IMR-90 (cell line): Measurements from ENCODE around the gene OTUD4. TPM values are rescaled to one million over a fixed set of nuclear protein-coding genes. Genes with fewer than 3 reads are reported as not detected.

ENCODE experiments used
- ATAC-seq: fragments of 200-7000 bp; cut with Tn5 transposase; 2 replicates; pipeline ENCODE4 v1.9.1; 2020; ENCODE audit warnings: low read depth, mild to moderate bottlenecking, moderate library complexity
- BruUV-seq: library from RNA; stranded (reverse); fragments of 400-500 nt; replicated peaks from 2 replicates; lab custom pipeline; 2021; lab: Mats Ljungman, UMichigan
- CTCF ChIA-PET: fragments of 300-600 bp; formaldehyde crosslinking; extraction: SDS; loops from one replicate; lab custom pipeline; 2021; ENCODE audit warnings: antibody characterized with exemption; lab: Yijun Ruan, JAX
- POLR2A ChIA-PET: fragments of 300-600 bp; sonication (Branson Sonifier 250); formaldehyde crosslinking; loops from one replicate; lab custom pipeline; 2022; ENCODE audit warnings: antibody characterized with exemption; ENCODE audit not compliant: unreplicated experiment; lab: Charles Lee
- DNase-seq: peaks from one replicate; pipeline ENCODE4 v3.0.0; 2013
- H2AFZ ChIP-seq: replicated peaks from 2 replicates; pipeline ENCODE3; 2013; ENCODE audit warnings: low read length, mild to moderate bottlenecking; ENCODE audit not compliant: poor library complexity
- H2AK5ac ChIP-seq: 2 replicates; pipeline ENCODE4 v1.6.1; 2013; ENCODE audit warnings: low read depth, low read length, inconsistent platforms
- H2AK9ac ChIP-seq: replicated peaks from 2 replicates; pipeline ENCODE3; 2013; ENCODE audit warnings: mild to moderate bottlenecking, low read depth, low read length, moderate library complexity; ENCODE audit not compliant: poor library complexity
- H2BK120ac ChIP-seq: 2 replicates; pipeline ENCODE4 v1.6.1; 2013; ENCODE audit warnings: low read depth, low read length, inconsistent platforms
- H2BK15ac ChIP-seq: 3 replicates; pipeline ENCODE4 v1.6.1; 2013; ENCODE audit warnings: low read depth, low read length, inconsistent platforms
- H2BK20ac ChIP-seq: 2 replicates; pipeline ENCODE4 v1.6.1; 2013; ENCODE audit warnings: low read depth, mild to moderate bottlenecking, inconsistent platforms, low read length, moderate library complexity
- H2BK5ac ChIP-seq: 2 replicates; pipeline ENCODE4 v1.6.1; 2013; ENCODE audit warnings: mild to moderate bottlenecking, low read depth, low read length, inconsistent platforms; ENCODE audit not compliant: poor library complexity, severe bottlenecking
- H3K14ac ChIP-seq: replicated peaks from 2 replicates; pipeline ENCODE4 v1.6.1; 2013; ENCODE audit warnings: low read depth, low read length, inconsistent platforms
- H3K18ac ChIP-seq: 2 replicates; pipeline ENCODE4 v1.6.1; 2013; ENCODE audit warnings: low read depth, low read length, control low read depth
- H3K23ac ChIP-seq: 2 replicates; pipeline ENCODE4 v1.6.1; 2013; ENCODE audit warnings: low read depth, low read length, inconsistent platforms
- H3K27ac ChIP-seq: 2 replicates; pipeline ENCODE4 v1.5.1; 2013; ENCODE audit warnings: mild to moderate bottlenecking, control low read depth, low read length; ENCODE audit not compliant: insufficient read depth
- H3K27me3 ChIP-seq: 2 replicates; pipeline ENCODE4 v1.6.1; 2013; ENCODE audit warnings: low read length; ENCODE audit not compliant: control insufficient read depth, insufficient read depth
- H3K36me3 ChIP-seq: 2 replicates; pipeline ENCODE4 v1.6.1; 2013; ENCODE audit warnings: low read length, mixed read lengths; ENCODE audit not compliant: control insufficient read depth, insufficient read depth
- H3K4ac ChIP-seq: 2 replicates; pipeline ENCODE4 v1.6.1; 2013; ENCODE audit warnings: low read depth, low read length, inconsistent platforms
- H3K4me1 ChIP-seq: 2 replicates; pipeline ENCODE4 v1.6.1; 2013; ENCODE audit warnings: low read length, mixed read lengths; ENCODE audit not compliant: control insufficient read depth, insufficient read depth
- H3K4me2 ChIP-seq: 2 replicates; pipeline ENCODE4 v1.6.1; 2013; ENCODE audit warnings: low read depth, mild to moderate bottlenecking, control low read depth, low read length, moderate library complexity
- H3K4me3 ChIP-seq: 2 replicates; pipeline ENCODE4 v1.5.1; 2013; ENCODE audit warnings: low read depth, mild to moderate bottlenecking, control low read depth, low read length, moderate library complexity; ENCODE audit not compliant: insufficient read depth
- H3K56ac ChIP-seq: 2 replicates; pipeline ENCODE4 v1.6.1; 2013; ENCODE audit warnings: low read length, inconsistent platforms; ENCODE audit not compliant: insufficient read depth; ENCODE audit errors: extremely low read depth
- H3K79me1 ChIP-seq, 2 experiments: 2 replicates each; pipeline ENCODE4 v1.6.1; 2013; ENCODE audit warnings: low read length in 2 of 2, inconsistent platforms in 1 of 2, low read depth in 1 of 2
- H3K9ac ChIP-seq: 2 replicates; pipeline ENCODE4 v1.6.1; 2013; ENCODE audit warnings: low read depth, low read length, control low read depth
- H3K9me1 ChIP-seq: 2 replicates; pipeline ENCODE4 v1.6.1; 2013; ENCODE audit warnings: low read length, inconsistent platforms; ENCODE audit not compliant: insufficient read depth
- H3K9me3 ChIP-seq: 2 replicates; pipeline ENCODE4 v1.6.1; 2013; ENCODE audit warnings: low read length; ENCODE audit not compliant: control insufficient read depth, insufficient read depth
- H4K20me1 ChIP-seq: 2 replicates; pipeline ENCODE4 v1.6.1; 2013; ENCODE audit warnings: low read length, inconsistent platforms; ENCODE audit not compliant: insufficient read depth
- H4K5ac ChIP-seq: 2 replicates; pipeline ENCODE4 v1.6.1; 2013; ENCODE audit warnings: mild to moderate bottlenecking, low read depth, low read length, control low read depth
- H4K8ac ChIP-seq, 2 experiments: 2 replicates each; pipeline ENCODE4 v1.6.1; 2013; ENCODE audit warnings: low read depth in 2 of 2, low read length in 2 of 2, control low read depth in 1 of 2, inconsistent platforms in 1 of 2
- H4K91ac ChIP-seq: 2 replicates; pipeline ENCODE4 v1.6.1; 2013; ENCODE audit warnings: low read depth, low read length, inconsistent platforms; ENCODE audit not compliant: insufficient read depth
- FOS ChIP-seq: fragments of 150-350 bp; IDR thresholded peaks from 2 replicates; pipeline ENCODE4 v1.6.1; 2016; ENCODE audit warnings: low read depth, low read length
- MAFK ChIP-seq: IDR thresholded peaks from 2 replicates; pipeline ENCODE4 v1.6.1; 2012; ENCODE audit warnings: low read depth, low read length, improper control_type of control experiment
- MAZ ChIP-seq: IDR thresholded peaks from 2 replicates; pipeline ENCODE4 v1.6.1; 2012; ENCODE audit warnings: low read depth, mild to moderate bottlenecking, low read length, improper control_type of control experiment, moderate library complexity, borderline replicate concordance
- MXI1 ChIP-seq: IDR thresholded peaks from 2 replicates; pipeline ENCODE4 v1.6.1; 2012; ENCODE audit warnings: low read depth, mild to moderate bottlenecking, low read length, moderate library complexity, borderline replicate concordance
- NFE2L2 ChIP-seq: fragments of 150-350 bp; IDR thresholded peaks from 2 replicates; pipeline ENCODE4 v1.6.1; 2016; ENCODE audit warnings: low read depth, mild to moderate bottlenecking, low read length
- POLR2A ChIP-seq: IDR thresholded peaks from 2 replicates; pipeline ENCODE4 v1.6.1; 2012; ENCODE audit warnings: mild to moderate bottlenecking, low read depth, low read length
- RAD21 ChIP-seq: IDR thresholded peaks from 2 replicates; pipeline ENCODE4 v1.6.1; 2012; ENCODE audit warnings: low read length, improper control_type of control experiment
- RCOR1 ChIP-seq: IDR thresholded peaks from 2 replicates; pipeline ENCODE4 v1.6.1; 2012; ENCODE audit warnings: mild to moderate bottlenecking, low read length, improper control_type of control experiment; ENCODE audit not compliant: insufficient replicate concordance
- RFX5 ChIP-seq: IDR thresholded peaks from 2 replicates; pipeline ENCODE4 v1.8.0; 2012; ENCODE audit warnings: low read depth, mild to moderate bottlenecking, low read length, moderate library complexity
- WGBS, 2 experiments: methylation state at CpG; one replicate each; pipeline versions ENCODE4 v1.1.5 to v1.1.7; 2013; ENCODE audit warnings: missing lambda C conversion rate in 2 of 2; ENCODE audit not compliant: insufficient read length in 1 of 2; ENCODE audit errors: extremely low coverage in 2 of 2; 5-methylcytosine and 5-hydroxymethylcytosine counted together
- dilution Hi-C: fragments of 300-500 bp; cut with HindIII; formaldehyde crosslinking; loops from one replicate; pipeline ENCODE4 v1.14.3; 2018; ENCODE audit warnings: low sequenced_read_pairs; ENCODE audit not compliant: unreplicated experiment
- in situ Hi-C: fragments of 300-500 bp; cut with MboI; formaldehyde crosslinking; loops from 3 replicates; pipeline ENCODE4 v1.14.3; 2019; ENCODE audit warnings: low sequenced_read_pairs, inconsistent platforms, mixed read lengths
- intact Hi-C: fragments of 100-400 bp; cut with micrococcal nuclease; formaldehyde crosslinking; loops from 2 replicates; pipeline ENCODE4 v1.10.0; 2022
- polyA plus RNA-seq, 3 experiments: library from polyadenylated mRNA; depleted of rRNA; stranded (reverse); fragments of >200 nt; gene quantifications; 2 replicates each; pipeline ENCODE4 v1.2.3, GENCODE V29; 2012; ENCODE audit warnings: low replicate concordance in 1 of 3
- total RNA-seq: library from RNA; depleted of rRNA; stranded (reverse); fragments of >200 nt; gene quantifications from 2 replicates; pipeline ENCODE4 v1.2.3, GENCODE V29; 2012
- TF ChIP-seq, protein P1 (sequence below): fragments of 150-350 bp; IDR thresholded peaks from 2 replicates; pipeline ENCODE4 v1.6.1; 2017; ENCODE audit warnings: mild to moderate bottlenecking, antibody characterized with exemption, low read length, low read depth
- TF ChIP-seq, protein P2 (sequence below): fragments of 150-350 bp; IDR thresholded peaks from 2 replicates; pipeline ENCODE4 v1.6.1; 2016; ENCODE audit warnings: low read depth, mild to moderate bottlenecking, low read length, moderate library complexity, borderline replicate concordance

Gene OTUD4
- total and polyA plus RNA-seq, 2 of the 4 experiments (the other 2 are of a cell fraction): 11.0 to 12.4 TPM

DNA sequence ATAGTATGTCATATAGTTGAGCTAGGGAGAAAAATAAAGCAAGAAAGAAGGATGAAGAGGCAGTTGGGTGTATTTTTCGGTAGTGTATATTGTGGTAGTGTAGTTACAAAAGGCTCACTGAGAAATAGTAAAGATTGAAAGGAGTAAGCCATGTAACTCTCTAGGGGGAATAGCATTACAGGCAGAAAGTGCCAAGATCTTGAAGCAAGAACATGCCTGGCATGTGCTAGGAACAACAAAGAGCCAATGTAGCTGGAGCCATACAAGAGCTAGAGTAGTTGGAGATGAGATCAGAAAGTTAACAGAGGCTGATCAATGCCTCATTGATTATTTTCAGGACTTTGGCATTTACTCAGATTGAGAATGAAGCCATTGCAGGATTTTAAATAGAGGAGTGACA is 79.3 kb downstream of the OTUD4 start:
- H4K20me1 ChIP-seq: peaks cover 6% of the 10 kb centered on the region; the same call in 1 of the 2 replicates
- dilution Hi-C loops: no loop called here
- TF ChIP-seq RFX5: no peak
- no peak for TF ChIP-seq MAZ
- TF ChIP-seq NFE2L2: no peak
- TF ChIP-seq MXI1: no peak
- TF ChIP-seq FOS: no peak
- TF ChIP-seq, protein P1, sequence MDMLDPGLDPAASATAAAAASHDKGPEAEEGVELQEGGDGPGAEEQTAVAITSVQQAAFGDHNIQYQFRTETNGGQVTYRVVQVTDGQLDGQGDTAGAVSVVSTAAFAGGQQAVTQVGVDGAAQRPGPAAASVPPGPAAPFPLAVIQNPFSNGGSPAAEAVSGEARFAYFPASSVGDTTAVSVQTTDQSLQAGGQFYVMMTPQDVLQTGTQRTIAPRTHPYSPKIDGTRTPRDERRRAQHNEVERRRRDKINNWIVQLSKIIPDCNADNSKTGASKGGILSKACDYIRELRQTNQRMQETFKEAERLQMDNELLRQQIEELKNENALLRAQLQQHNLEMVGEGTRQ: no peak
- TF ChIP-seq POLR2A: no peak
- no peak for TF ChIP-seq RCOR1
- TF ChIP-seq, protein P2, sequence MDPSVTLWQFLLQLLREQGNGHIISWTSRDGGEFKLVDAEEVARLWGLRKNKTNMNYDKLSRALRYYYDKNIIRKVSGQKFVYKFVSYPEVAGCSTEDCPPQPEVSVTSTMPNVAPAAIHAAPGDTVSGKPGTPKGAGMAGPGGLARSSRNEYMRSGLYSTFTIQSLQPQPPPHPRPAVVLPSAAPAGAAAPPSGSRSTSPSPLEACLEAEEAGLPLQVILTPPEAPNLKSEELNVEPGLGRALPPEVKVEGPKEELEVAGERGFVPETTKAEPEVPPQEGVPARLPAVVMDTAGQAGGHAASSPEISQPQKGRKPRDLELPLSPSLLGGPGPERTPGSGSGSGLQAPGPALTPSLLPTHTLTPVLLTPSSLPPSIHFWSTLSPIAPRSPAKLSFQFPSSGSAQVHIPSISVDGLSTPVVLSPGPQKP: no peak
- no peak for TF ChIP-seq RAD21
- no peak for TF ChIP-seq MAFK
- H2BK120ac ChIP-seq: no peak overlapping the region
- no peaks in the 10 kb centered on the region for H3K9me3 ChIP-seq
- H2BK15ac ChIP-seq: no peak overlapping the region
- no peak overlapping the region for H3K14ac ChIP-seq
- H2BK5ac ChIP-seq: no peak overlapping the region
- no TSS peak for BruUV-seq
- intact Hi-C loops: no loop called here
- no peaks in the 10 kb centered on the region for H3K27me3 ChIP-seq
- no peak overlapping the region for H3K18ac ChIP-seq
- no peak overlapping the region for H2AK9ac ChIP-seq
- in situ Hi-C loops: loop anchor here (25.0 kb wide), 1 partner anchor 1564 kb away; no protein-coding TSS in a partner anchor
- peaks cover 3% of the 10 kb centered on the region; the same call in 1 of the 2 replicates for H3K36me3 ChIP-seq
- POLR2A ChIA-PET: no interaction called here
- H3K9ac ChIP-seq: no peak overlapping the region
- H3K56ac ChIP-seq: no peak overlapping the region
- no peaks in the 10 kb centered on the region for H3K4me1 ChIP-seq
- H3K4me3 ChIP-seq: no peak overlapping the region
- peaks cover 16 to 26% of the 10 kb centered on the region in 2 experiments for H3K79me1 ChIP-seq
- H3K4me2 ChIP-seq: no peak overlapping the region
- WGBS, 2 experiments: 100% methylated on average over 1 of the region's 1 CpG
- no peak overlapping the region for H3K27ac ChIP-seq
- no peak for DNase-seq
- no peak overlapping the region for H2AFZ ChIP-seq
- no peak overlapping the region for H4K8ac ChIP-seq
- H3K4ac ChIP-seq: no peak overlapping the region
- no peak overlapping the region for H4K91ac ChIP-seq
- ATAC-seq: no peak
- CTCF ChIA-PET: no interaction called here
- no peak overlapping the region for H3K23ac ChIP-seq
- no peak overlapping the region for H2AK5ac ChIP-seq
- H2BK20ac ChIP-seq: no peak overlapping the region
- no peaks in the 10 kb centered on the region; the same call in 1 of the 2 replicates for H3K9me1 ChIP-seq
- H4K5ac ChIP-seq: no peak overlapping the region
